Measurements from ENCODE around the gene DMRTB1. TPM values are rescaled to one million over a fixed set of nuclear protein-coding genes. Genes with fewer than 3 reads are reported as not detected.

Gene DMRTB1
- total RNA-seq, 6 donors from 2014 or later, result not detected

GRCh38 chr1:53477651-53478501 is 18.7 kb downstream of the DMRTB1 start:
- no peaks in the 10 kb centered on the region for H3K27me3 ChIP-seq
- WGBS, 2 donors, result 74 to 81% methylated on average over 12 of the region's 12 CpGs
- H3K27ac ChIP-seq, result no peak overlapping the region
- TF ChIP-seq POLR2A (IDR thresholded peaks at IDR 0.05), result no peak
- TF ChIP-seq CTCF (IDR thresholded peaks at IDR 0.05), result no peak
- no peak for TF ChIP-seq POLR2AphosphoS5 (IDR thresholded peaks at IDR 0.05)
- no peak for TF ChIP-seq EP300 (IDR thresholded peaks at IDR 0.05)
- H3K9me3 ChIP-seq, result no peaks in the 10 kb centered on the region
- ATAC-seq (ENCODE audit: low FRiP score in 2 of 2), result no peak
- no peaks in the 10 kb centered on the region for H3K4me1 ChIP-seq
- no peak overlapping the region for H3K4me3 ChIP-seq
- no peak for DNase-seq
- no peaks in the 10 kb centered on the region for H3K36me3 ChIP-seq

- 93 to 100% methylated on average over 1 to 2 of the region's 2 CpGs for WGBS, 2 donors
These were observed 19.3 kb downstream of the DMRTB1 start for GRCh38 chr1:53478502-53478818.

GRCh38 chr1:53480678-53481077 is 21.5 kb downstream of the DMRTB1 start:
- no peaks in the 10 kb centered on the region for H3K36me3 ChIP-seq
- H3K27ac ChIP-seq, result no peak overlapping the region
- DNase-seq, result no peak
- H3K9me3 ChIP-seq, result no peaks in the 10 kb centered on the region
- H3K4me3 ChIP-seq, result no peak overlapping the region
- peaks cover 0 to 2% (median under 1%) of the 10 kb centered on the region in 4 donors for H3K27me3 ChIP-seq
- 86 to 89% methylated on average over 11 of the region's 11 CpGs for WGBS, 2 donors
- ATAC-seq (ENCODE audit: low FRiP score in 2 of 2), result no peak
- TF ChIP-seq CTCF (IDR thresholded peaks at IDR 0.05), result no peak
- no peak for TF ChIP-seq POLR2A (IDR thresholded peaks at IDR 0.05)
- TF ChIP-seq POLR2AphosphoS5 (IDR thresholded peaks at IDR 0.05), result no peak
- no peak for TF ChIP-seq EP300 (IDR thresholded peaks at IDR 0.05)
- H3K4me1 ChIP-seq, result no peaks in the 10 kb centered on the region

More at GRCh38 chr1:53478502-53478818, 19.3 kb downstream of the DMRTB1 start:
- no peak for ATAC-seq (ENCODE audit: low FRiP score in 2 of 2)
- no peaks in the 10 kb centered on the region for H3K27me3 ChIP-seq
- TF ChIP-seq EP300 (IDR thresholded peaks at IDR 0.05) (no peak), POLR2A (IDR thresholded peaks at IDR 0.05) (no peak), POLR2AphosphoS5 (IDR thresholded peaks at IDR 0.05) (no peak), CTCF (IDR thresholded peaks at IDR 0.05) (no peak)
- no peaks in the 10 kb centered on the region for H3K4me1 ChIP-seq
- DNase-seq, result no peak
- no peaks in the 10 kb centered on the region for H3K9me3 ChIP-seq
- H3K4me3 ChIP-seq, result no peak overlapping the region
- no peak overlapping the region for H3K27ac ChIP-seq
- H3K36me3 ChIP-seq, result no peaks in the 10 kb centered on the region

- no peaks in the 10 kb centered on the region for H3K4me1 ChIP-seq
- H3K27ac ChIP-seq, result no peak overlapping the region
- DNase-seq (no peak), ATAC-seq (ENCODE audit: low FRiP score in 2 of 2) (no peak)
- TF ChIP-seq POLR2AphosphoS5 (IDR thresholded peaks at IDR 0.05), result no peak
- H3K27me3 ChIP-seq, result peaks cover 0 to 8% (median 3%) of the 10 kb centered on the region in 4 donors
- no peaks in the 10 kb centered on the region for H3K9me3 ChIP-seq
- 82 to 84% methylated on average over 2 to 7 of the region's 7 CpGs for WGBS, 2 donors
- H3K4me3 ChIP-seq, result no peak overlapping the region
- H3K36me3 ChIP-seq, result no peaks in the 10 kb centered on the region
These were observed 22.3 kb downstream of the DMRTB1 start for GRCh38 chr1:53481456-53481855.

- H3K27me3 ChIP-seq, result peaks cover 0 to 9% (median 3%) of the 10 kb centered on the region in 4 donors
- no peak overlapping the region for H3K4me3 ChIP-seq
- no peak for TF ChIP-seq POLR2A (IDR thresholded peaks at IDR 0.05)
- TF ChIP-seq CTCF (IDR thresholded peaks at IDR 0.05), result no peak
- no peak for TF ChIP-seq EP300 (IDR thresholded peaks at IDR 0.05)
- TF ChIP-seq POLR2AphosphoS5 (IDR thresholded peaks at IDR 0.05), result no peak
- H3K9me3 ChIP-seq, result no peaks in the 10 kb centered on the region
- no peaks in the 10 kb centered on the region for H3K4me1 ChIP-seq
- no peaks in the 10 kb centered on the region for H3K36me3 ChIP-seq
- 85 to 87% methylated on average over 14 of the region's 14 CpGs for WGBS, 2 donors
- no peak for DNase-seq
- H3K27ac ChIP-seq, result no peak overlapping the region
- ATAC-seq (ENCODE audit: low FRiP score in 2 of 2), result no peak
These were observed 23.4 kb downstream of the DMRTB1 start for GRCh38 chr1:53482441-53483153.

All from upper lobe of left lung (tissue), 6 donors.